GM19372 (cell line): ENCODE data around the gene SLC5A1.

Experiments used
- ATAC-seq: cut with Tn5 transposase; IDR thresholded peaks from one replicate; pipeline ENCODE4 v1.9.1; 2021; ENCODE audit warnings: mild to moderate bottlenecking, low read depth, moderate library complexity; ENCODE audit not compliant: unreplicated experiment

Gene SLC5A1

GRCh38 chr22:32042924-32043323, at the start of gene SLC5A1:
Gene SLC5A1 (plus strand): TSS chr22:32043261. CDS start chr22:32043282, 21 bp downstream.
- ATAC-seq = no peak

DNA sequence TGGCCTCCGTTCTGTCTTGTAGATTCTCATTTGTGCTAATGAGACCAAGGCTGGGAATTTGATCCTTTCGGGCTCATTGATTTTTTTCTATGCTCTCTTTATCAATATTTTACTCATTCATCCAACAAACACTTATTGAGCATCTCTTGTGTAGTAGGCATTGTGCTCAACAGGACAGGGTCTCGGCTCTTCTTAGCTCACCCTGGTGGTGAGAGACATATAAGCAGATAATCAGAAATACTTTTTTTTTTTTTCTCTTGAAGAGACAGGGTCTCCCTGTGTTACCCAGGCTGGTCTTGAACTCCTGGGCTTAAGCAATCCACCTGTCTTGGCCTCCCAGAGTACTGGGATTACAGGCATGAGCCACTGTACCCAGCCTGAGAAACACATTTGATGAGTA, 48.0 kb upstream of the SLC5A1 start:
- ATAC-seq = no peak

DNA sequence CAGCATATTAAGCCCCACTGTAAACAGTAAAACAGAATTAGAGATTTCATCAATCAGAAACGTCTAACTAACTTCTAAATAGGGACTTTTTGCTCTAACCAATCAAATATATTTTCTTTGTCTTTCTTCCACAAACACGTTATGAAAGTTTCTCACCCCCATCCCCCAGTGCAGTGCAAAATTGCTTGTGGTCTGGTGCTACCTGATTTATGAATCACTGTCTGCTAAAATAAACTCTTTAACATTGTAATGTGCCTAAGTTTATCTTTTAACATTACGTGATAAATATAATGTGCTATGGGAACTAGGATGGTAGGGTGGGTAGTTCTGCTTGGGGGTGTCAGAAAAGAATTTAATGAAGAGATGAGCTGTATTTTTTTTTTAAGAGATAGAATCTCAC, 47.3 kb upstream of the SLC5A1 start:
- no peak for ATAC-seq

DNA sequence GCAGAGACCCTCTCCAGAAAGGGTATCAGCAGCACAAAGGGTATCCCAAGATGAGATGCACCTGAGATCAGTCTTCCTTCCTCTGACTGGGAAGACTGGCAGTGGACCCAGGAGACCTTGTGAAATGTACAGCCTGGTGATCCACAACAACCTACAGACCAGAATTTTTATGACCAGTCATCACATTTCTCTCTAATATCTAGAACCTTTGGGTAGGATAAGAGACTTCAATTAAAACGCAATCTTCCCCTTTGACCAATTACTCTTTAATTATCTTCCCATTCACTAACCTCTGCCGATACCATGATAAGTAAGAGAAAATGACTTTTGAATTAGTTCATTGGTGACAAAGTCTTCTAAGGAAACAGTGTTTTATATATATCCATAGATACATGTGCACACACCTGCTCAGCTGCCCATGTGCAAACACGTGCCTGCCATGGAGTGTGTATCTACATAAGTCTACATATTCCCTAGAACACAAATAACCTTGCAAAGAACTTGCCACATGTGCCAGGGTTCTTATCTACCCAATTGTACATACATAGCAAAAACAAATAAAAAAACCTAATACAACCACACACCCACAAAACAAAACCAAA, 44.2 kb upstream of the SLC5A1 start:
- ATAC-seq = no peak

DNA sequence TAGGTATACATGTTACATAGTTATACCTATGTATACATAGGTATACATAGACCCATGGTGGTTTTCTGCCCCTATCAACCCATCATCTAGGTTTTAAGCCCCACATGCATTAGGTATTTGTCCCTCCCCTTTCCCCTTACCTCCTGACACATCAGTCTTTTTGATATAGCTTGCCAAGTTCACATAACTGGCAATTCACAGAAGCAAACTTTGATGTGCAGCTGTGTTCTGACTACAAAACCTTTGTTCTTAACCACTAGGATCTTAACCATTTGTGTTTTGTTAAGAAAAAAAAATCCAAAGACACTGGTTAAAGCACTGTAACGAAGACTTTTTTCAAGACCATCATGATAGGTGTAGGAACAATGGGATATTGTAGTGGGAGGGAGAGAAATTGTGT, 42.9 kb upstream of the SLC5A1 start:
- ATAC-seq = no peak

DNA sequence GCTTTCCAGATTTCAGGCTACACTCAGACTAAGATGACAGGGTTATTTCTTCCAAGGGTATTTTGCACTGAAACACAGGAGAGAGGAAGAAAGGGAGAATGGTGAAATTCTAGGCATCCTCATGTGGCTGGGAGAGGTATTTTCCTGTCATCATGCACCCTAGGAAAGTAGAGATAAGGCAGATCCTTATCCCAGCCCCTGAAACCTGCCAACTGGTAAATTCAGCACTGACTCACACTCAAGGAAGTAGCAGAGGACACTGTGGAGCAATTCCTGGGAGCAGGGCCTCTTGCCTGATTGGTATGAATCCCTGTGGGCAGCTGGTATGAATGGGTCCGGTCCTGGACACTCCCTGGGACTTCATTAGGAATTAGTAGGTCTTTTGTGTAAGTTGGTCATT, 37.6 kb upstream of the SLC5A1 start:
- no peak for ATAC-seq

- ATAC-seq = no peak
Observed at GRCh38 chr22:32013200-32013599, 29.9 kb upstream of the SLC5A1 start.

DNA sequence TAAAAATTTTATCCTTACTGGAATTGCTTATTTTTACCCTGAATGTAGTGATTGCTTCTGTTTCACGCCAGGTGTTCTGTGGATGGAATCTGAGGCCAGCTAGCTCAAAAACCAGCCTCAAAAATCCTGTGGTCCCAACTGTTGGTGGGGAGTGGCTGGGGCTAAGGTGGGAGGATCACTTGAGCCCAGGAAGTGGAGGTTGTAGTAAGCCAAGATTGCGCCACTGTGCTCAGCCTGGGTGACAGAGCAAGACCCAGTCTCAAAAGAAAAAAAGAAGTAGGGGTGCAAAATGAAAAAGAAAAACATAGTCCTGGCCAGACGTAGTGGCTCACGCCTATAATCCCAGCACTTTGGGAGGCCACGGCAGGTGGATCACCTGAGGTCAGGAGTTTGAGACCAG, 27.0 kb upstream of the SLC5A1 start:
- ATAC-seq = no peak

DNA sequence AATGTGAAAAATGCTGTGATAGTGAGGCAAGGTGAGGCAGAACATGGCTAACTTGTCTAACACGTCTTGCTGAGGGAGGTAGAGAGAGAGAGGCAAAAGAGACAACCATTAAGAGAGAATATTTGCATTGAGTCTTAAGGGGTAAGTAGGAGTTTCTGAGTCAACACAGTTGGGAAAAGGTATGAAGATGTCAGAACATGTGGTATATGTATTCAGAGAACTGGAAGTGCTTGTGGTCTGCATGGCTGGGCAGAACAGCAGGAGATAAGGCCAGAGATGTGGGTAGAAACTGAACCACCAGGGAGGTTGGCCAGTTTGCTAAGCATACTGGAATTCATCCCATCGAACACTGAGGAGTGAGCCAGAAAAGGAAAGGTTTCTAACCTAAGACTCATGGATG, 25.0 kb upstream of the SLC5A1 start:
- ATAC-seq = no peak

DNA sequence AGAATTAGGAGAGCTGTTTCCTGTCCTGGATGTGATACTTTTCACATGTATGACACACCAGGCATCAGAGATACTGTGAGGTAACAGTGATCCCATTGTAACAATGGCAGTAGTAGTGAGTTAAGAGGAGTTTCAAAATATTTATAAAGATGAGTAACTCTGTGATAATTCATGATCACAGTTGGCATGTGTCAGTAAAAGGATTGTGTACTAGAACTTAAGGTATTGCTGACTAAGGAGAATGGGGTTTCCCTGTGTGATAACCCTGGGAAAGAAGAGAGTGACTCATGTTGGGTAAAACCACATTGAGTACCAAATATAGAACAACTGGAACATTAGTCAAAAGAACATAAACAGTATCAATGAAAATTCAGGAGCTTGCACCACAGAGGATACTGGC, 22.9 kb upstream of the SLC5A1 start:
- no peak for ATAC-seq

GRCh38 chr22:32021716-32022115, 21.3 kb upstream of the SLC5A1 start:
- ATAC-seq = no peak

GRCh38 chr22:32023251-32023827, 19.7 kb upstream of the SLC5A1 start:
- ATAC-seq = no peak

DNA sequence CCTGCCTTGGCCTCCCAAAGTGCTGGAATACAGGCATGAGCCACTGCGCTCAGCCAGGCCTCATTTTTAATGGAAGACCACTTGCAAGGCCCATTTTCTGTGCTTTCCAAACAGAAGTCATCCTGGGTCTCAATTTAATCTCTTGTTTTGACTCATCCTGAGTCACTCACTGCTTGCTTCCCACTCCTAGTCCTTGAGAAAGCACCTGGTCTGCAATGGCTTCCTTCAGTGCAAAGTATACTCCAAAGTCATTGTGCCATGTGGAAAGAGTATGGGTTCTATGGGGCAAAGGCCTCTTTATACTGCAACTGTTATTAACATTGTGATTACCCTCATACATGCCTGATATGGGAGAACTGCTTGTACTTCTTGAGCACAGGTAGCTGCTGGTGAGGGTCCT, 18.3 kb upstream of the SLC5A1 start:
- ATAC-seq = no peak

DNA sequence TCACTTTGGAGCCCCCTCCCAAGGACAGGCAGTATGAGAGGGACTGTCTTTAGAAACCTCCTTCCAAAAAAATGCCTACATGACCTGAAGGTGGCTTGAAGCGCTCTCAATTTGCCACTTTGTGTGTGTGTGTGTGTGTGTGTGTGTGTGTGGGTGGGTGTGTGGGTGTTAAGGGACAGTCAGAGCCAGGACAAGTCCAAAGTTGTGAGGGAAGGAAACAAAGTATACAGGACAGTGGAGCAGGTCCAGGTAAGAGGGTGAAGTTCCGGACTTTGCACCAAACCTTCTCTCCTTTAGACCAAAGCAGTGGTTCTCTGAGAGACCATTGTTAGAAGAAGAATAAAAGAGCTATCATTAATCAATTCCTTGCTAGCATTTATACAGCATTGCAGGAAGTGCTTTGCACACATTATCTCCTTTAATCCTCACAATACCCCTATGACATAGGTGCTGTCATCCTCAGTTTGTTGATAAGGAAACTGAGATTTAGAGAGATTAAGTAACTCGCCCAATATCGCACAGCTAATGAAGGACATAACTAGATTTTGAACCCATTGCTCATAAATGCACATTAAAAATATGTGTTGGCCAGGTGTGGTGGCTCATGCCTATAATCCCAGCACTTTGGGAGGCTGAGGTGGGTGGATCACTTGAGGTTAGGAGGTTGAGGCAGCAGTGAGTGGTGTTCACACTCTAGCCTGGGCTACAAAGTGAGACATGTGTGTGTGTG, 12.4 kb upstream of the SLC5A1 start:
- no peak for ATAC-seq

GRCh38 chr22:32031466-32031865, 11.6 kb upstream of the SLC5A1 start:
- no peak for ATAC-seq

DNA sequence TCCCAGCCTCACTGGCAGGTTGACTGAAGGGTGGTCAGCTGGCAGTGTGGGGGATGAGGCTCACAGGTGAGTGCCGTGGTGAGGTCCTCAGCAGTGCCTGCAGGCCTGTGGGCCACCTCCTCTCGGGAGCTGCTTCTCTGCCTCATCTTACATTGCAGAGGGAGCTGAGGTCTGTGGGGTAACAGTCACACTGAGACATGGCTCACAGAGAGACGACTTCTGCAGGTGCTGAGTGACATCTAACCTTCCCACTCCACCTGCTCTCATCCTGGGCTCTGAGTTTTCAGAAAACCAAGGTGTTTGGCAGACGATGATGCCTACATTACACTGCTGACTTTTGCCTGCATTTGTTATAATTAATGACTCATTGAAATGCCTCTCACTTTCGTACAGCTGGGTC, 8.8 kb upstream of the SLC5A1 start:
- no peak for ATAC-seq

DNA sequence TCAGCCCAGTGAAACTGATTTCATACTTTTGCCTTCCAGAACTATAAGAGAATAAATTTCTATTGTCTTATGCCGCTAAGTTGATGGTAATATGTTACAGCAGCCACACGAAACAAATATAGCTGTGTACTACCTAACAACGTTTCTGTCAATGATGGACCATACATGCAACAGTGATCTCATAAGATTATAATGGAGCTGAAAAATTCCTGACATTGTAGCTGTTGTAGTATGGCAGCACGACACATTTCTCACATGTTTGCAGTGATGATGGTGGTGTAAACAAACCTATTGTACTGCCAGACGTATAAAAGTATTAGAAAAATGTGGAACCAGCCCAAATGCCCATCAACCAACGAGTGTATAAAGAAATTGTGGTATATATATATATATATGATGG, 5.8 kb upstream of the SLC5A1 start:
- ATAC-seq = no peak

DNA sequence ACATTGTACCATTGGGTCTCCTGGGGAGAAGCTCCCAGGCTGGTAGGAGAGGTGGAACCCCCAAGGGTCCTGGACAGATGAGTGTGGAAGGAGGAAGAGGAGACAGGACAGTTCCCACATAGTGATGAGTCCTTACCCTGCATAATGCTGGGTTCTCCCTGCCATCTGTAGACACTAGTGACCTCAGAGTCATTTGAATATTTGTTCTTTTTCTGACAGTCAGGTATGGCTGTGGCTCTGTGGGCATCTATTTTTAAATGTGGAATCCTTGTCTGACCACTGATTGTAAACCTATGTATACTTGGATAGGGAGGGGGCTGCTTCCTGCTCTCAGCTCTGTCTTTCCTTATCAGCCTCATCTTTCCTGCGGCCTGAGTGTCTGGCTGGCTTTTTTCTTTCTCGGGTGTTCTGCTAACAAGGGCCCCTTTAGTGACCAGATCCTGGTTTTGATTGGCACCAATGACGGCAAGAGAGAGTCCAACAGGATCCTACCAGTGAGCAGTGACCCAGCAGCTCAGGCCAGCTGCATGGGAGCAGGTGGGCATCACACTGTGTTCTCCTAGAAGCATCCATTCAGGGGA, 2.6 kb upstream of the SLC5A1 start:
- ATAC-seq = no peak

DNA sequence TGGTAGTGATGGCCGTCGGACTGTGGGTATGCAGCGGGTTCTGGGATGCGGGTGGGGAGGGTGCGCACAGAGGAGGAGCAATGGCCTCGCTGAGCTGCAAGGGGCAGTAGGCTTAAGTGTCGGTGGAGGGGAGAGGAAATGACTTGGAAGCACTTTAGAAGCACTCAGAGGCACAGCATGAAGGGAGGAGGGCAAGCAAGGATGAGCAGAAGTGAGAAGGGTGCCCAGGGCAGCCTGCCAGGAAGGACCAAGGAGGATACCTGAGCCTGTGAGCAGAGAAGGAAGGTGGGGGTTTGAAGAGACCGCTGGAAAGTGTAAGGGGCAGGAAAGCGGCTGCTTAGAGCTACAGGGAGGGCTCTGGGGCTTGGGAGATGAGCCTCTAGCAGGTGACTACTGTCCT, 330 bp downstream of the SLC5A1 start:
- ATAC-seq = no peak

GRCh38 chr22:32044477-32044876, 1.4 kb downstream of the SLC5A1 start:
- no peak for ATAC-seq

DNA sequence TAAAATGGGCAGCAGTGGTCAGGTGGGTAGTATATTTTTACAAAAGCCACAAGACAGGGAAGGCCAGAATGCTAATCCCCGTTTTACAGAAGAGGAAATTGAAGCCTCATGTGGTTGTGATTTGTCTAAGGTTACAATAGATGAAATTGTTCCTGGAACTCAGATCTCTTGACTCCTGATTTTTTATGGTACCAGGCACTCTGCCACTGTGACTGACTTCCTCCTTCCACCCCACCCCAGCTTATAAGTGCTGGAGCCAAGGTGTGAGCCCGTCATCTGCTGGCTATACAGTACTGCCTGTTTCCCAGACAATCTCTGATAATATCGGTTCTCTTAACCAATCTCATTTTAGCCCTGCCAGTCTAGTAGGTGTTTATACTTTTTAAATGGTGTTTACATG, 1.9 kb downstream of the SLC5A1 start:
- ATAC-seq = no peak

GRCh38 chr22:32048069-32048468, 5.0 kb downstream of the SLC5A1 start:
- ATAC-seq = no peak
